Measurements from ENCODE around the gene KNSTRN.

KNSTRN gene

GRCh38 chr15:40345867-40346578 is 36.5 kb upstream of the KNSTRN start:
- Histone ChIP-seq H3K4me3 (ENCODE audit: low read depth in 1 of 2, low read length in 2 of 2) (peak overlapping the region; percentile 28 to 53), H3K9ac (ENCODE audit: low read depth in 1 of 2, low read length in 2 of 2) (peak overlapping the region; percentile 71 to 74), H3K9me3 (ENCODE audit: control insufficient read depth in 1 of 2, low read length in 2 of 2) (no peaks in the 10 kb centered on the region), H3K27me3 (ENCODE audit: control insufficient read depth in 1 of 2, insufficient read depth in 2 of 2, low read length in 2 of 2) (no peaks in the 10 kb centered on the region), H3K4me1 (ENCODE audit: control insufficient read depth in 1 of 2, insufficient read depth in 2 of 2, low read length in 2 of 2) (peaks cover 63 to 73% of the 10 kb centered on the region in 2 donors), H3K27ac (ENCODE audit: low read depth, low read length) (peak overlapping the region; percentile 92), H3K36me3 (ENCODE audit: control insufficient read depth in 1 of 2, insufficient read depth in 2 of 2, low read length in 2 of 2) (no peaks in the 10 kb centered on the region)

GRCh38 chr15:40346579-40347558 is 35.7 kb upstream of the KNSTRN start:
- H3K27ac ChIP-seq (ENCODE audit: low read depth, low read length), result peak overlapping the region; percentile 92
- H3K4me3 ChIP-seq (ENCODE audit: low read depth in 1 of 2, low read length in 2 of 2), result peak overlapping the region in 1 of 2 donors; percentile 53
- peaks cover 56 to 70% of the 10 kb centered on the region in 2 donors for H3K4me1 ChIP-seq (ENCODE audit: control insufficient read depth in 1 of 2, insufficient read depth in 2 of 2, low read length in 2 of 2)
- H3K27me3 ChIP-seq (ENCODE audit: control insufficient read depth in 1 of 2, insufficient read depth in 2 of 2, low read length in 2 of 2), result no peaks in the 10 kb centered on the region
- H3K36me3 ChIP-seq (ENCODE audit: control insufficient read depth in 1 of 2, insufficient read depth in 2 of 2, low read length in 2 of 2), result no peaks in the 10 kb centered on the region
- no peaks in the 10 kb centered on the region for H3K9me3 ChIP-seq (ENCODE audit: control insufficient read depth in 1 of 2, low read length in 2 of 2)
- peak overlapping the region; percentile 21 to 71 for H3K9ac ChIP-seq (ENCODE audit: low read depth in 1 of 2, low read length in 2 of 2)

GRCh38 chr15:40347559-40348473 is 34.7 kb upstream of the KNSTRN start:
- no peaks in the 10 kb centered on the region for H3K36me3 ChIP-seq (ENCODE audit: control insufficient read depth in 1 of 2, insufficient read depth in 2 of 2, low read length in 2 of 2)
- H3K9me3 ChIP-seq (ENCODE audit: control insufficient read depth in 1 of 2, low read length in 2 of 2), result no peaks in the 10 kb centered on the region
- H3K4me3 ChIP-seq (ENCODE audit: low read depth in 1 of 2, low read length in 2 of 2), result peak overlapping the region; percentile 28 to 53
- H3K4me1 ChIP-seq (ENCODE audit: control insufficient read depth in 1 of 2, insufficient read depth in 2 of 2, low read length in 2 of 2), result peaks cover 54 to 64% of the 10 kb centered on the region in 2 donors
- peak overlapping the region; percentile 73 to 94 for H3K9ac ChIP-seq (ENCODE audit: low read depth in 1 of 2, low read length in 2 of 2)
- peak overlapping the region; percentile 92 for H3K27ac ChIP-seq (ENCODE audit: low read depth, low read length)
- H3K27me3 ChIP-seq (ENCODE audit: control insufficient read depth in 1 of 2, insufficient read depth in 2 of 2, low read length in 2 of 2), result no peaks in the 10 kb centered on the region

- Histone ChIP-seq H3K4me1 (ENCODE audit: control insufficient read depth in 1 of 2, insufficient read depth in 2 of 2, low read length in 2 of 2) (peaks cover 52 to 59% of the 10 kb centered on the region in 2 donors), H3K36me3 (ENCODE audit: control insufficient read depth in 1 of 2, insufficient read depth in 2 of 2, low read length in 2 of 2) (peaks cover 0 to 3% of the 10 kb centered on the region in 2 donors), H3K27me3 (ENCODE audit: control insufficient read depth in 1 of 2, insufficient read depth in 2 of 2, low read length in 2 of 2) (no peaks in the 10 kb centered on the region), H3K9me3 (ENCODE audit: control insufficient read depth in 1 of 2, low read length in 2 of 2) (no peaks in the 10 kb centered on the region), H3K4me3 (ENCODE audit: low read depth in 1 of 2, low read length in 2 of 2) (peak overlapping the region; percentile 26 to 28), H3K27ac (ENCODE audit: low read depth, low read length) (peak overlapping the region; percentile 87), H3K9ac (ENCODE audit: low read depth in 1 of 2, low read length in 2 of 2) (peak overlapping the region; percentile 73 to 94)
Observed at GRCh38 chr15:40348474-40348870, 34.0 kb upstream of the KNSTRN start.

- H3K4me3 ChIP-seq (ENCODE audit: low read depth in 1 of 2, low read length in 2 of 2), result peak overlapping the region in 1 of 2 donors; percentile 26
- peaks cover 0 to 6% of the 10 kb centered on the region in 2 donors for H3K36me3 ChIP-seq (ENCODE audit: control insufficient read depth in 1 of 2, insufficient read depth in 2 of 2, low read length in 2 of 2)
- H3K9me3 ChIP-seq (ENCODE audit: control insufficient read depth in 1 of 2, low read length in 2 of 2), result no peaks in the 10 kb centered on the region
- H3K27ac ChIP-seq (ENCODE audit: low read depth, low read length), result peak overlapping the region; percentile 87
- peak overlapping the region; percentile 73 to 94 for H3K9ac ChIP-seq (ENCODE audit: low read depth in 1 of 2, low read length in 2 of 2)
- H3K4me1 ChIP-seq (ENCODE audit: control insufficient read depth in 1 of 2, insufficient read depth in 2 of 2, low read length in 2 of 2), result peaks cover 56 to 61% of the 10 kb centered on the region in 2 donors
- H3K27me3 ChIP-seq (ENCODE audit: control insufficient read depth in 1 of 2, insufficient read depth in 2 of 2, low read length in 2 of 2), result no peaks in the 10 kb centered on the region
Observed at GRCh38 chr15:40349163-40349562, 33.4 kb upstream of the KNSTRN start.

GRCh38 chr15:40352281-40352901 is 30.1 kb upstream of the KNSTRN start:
- peak overlapping the region; percentile 69 to 94 for H3K9ac ChIP-seq (ENCODE audit: low read depth in 1 of 2, low read length in 2 of 2)

GRCh38 chr15:40353697-40354096 is 28.8 kb upstream of the KNSTRN start:
- Histone ChIP-seq H3K9ac (ENCODE audit: low read depth in 1 of 2, low read length in 2 of 2) (peak overlapping the region; percentile 73 to 94), H3K27ac (ENCODE audit: low read depth, low read length) (peak overlapping the region; percentile 49), H3K9me3 (ENCODE audit: control insufficient read depth in 1 of 2, low read length in 2 of 2) (no peaks in the 10 kb centered on the region), H3K4me1 (ENCODE audit: control insufficient read depth in 1 of 2, insufficient read depth in 2 of 2, low read length in 2 of 2) (peaks cover 54 to 58% of the 10 kb centered on the region in 2 donors), H3K27me3 (ENCODE audit: control insufficient read depth in 1 of 2, insufficient read depth in 2 of 2, low read length in 2 of 2) (no peaks in the 10 kb centered on the region), H3K36me3 (ENCODE audit: control insufficient read depth in 1 of 2, insufficient read depth in 2 of 2, low read length in 2 of 2) (peaks cover 15 to 27% of the 10 kb centered on the region in 2 donors), H3K4me3 (ENCODE audit: low read depth in 1 of 2, low read length in 2 of 2) (peak overlapping the region; percentile 83 to 91)

More at GRCh38 chr15:40352281-40352901, 30.1 kb upstream of the KNSTRN start:
- no peaks in the 10 kb centered on the region for H3K9me3 ChIP-seq (ENCODE audit: control insufficient read depth in 1 of 2, low read length in 2 of 2)
- no peaks in the 10 kb centered on the region for H3K27me3 ChIP-seq (ENCODE audit: control insufficient read depth in 1 of 2, insufficient read depth in 2 of 2, low read length in 2 of 2)
- peak overlapping the region; percentile 83 to 91 for H3K4me3 ChIP-seq (ENCODE audit: low read depth in 1 of 2, low read length in 2 of 2)
- peaks cover 15 to 27% of the 10 kb centered on the region in 2 donors for H3K36me3 ChIP-seq (ENCODE audit: control insufficient read depth in 1 of 2, insufficient read depth in 2 of 2, low read length in 2 of 2)
- peak overlapping the region; percentile 49 for H3K27ac ChIP-seq (ENCODE audit: low read depth, low read length)
- H3K4me1 ChIP-seq (ENCODE audit: control insufficient read depth in 1 of 2, insufficient read depth in 2 of 2, low read length in 2 of 2), result peaks cover 60 to 66% of the 10 kb centered on the region in 2 donors

- Histone ChIP-seq H3K27me3 (ENCODE audit: control insufficient read depth in 1 of 2, insufficient read depth in 2 of 2, low read length in 2 of 2) (no peaks in the 10 kb centered on the region), H3K9ac (ENCODE audit: low read depth in 1 of 2, low read length in 2 of 2) (peak overlapping the region; percentile 36 to 73), H3K4me3 (ENCODE audit: low read depth in 1 of 2, low read length in 2 of 2) (peak overlapping the region; percentile 67 to 91)
Observed at GRCh38 chr15:40354408-40355171, 27.9 kb upstream of the KNSTRN start.

More at GRCh38 chr15:40354408-40355171, 27.9 kb upstream of the KNSTRN start:
- Histone ChIP-seq H3K27ac (ENCODE audit: low read depth, low read length) (peak overlapping the region; percentile 34), H3K9me3 (ENCODE audit: control insufficient read depth in 1 of 2, low read length in 2 of 2) (no peaks in the 10 kb centered on the region), H3K36me3 (ENCODE audit: control insufficient read depth in 1 of 2, insufficient read depth in 2 of 2, low read length in 2 of 2) (peaks cover 15 to 27% of the 10 kb centered on the region in 2 donors), H3K4me1 (ENCODE audit: control insufficient read depth in 1 of 2, insufficient read depth in 2 of 2, low read length in 2 of 2) (peaks cover 49 to 50% of the 10 kb centered on the region in 2 donors)

All from duodenal mucosa (tissue), 2 donors.